ENCODE measurements around the gene TMCO4.
"Not testable (repeated sequence)": the region's sequence is repeated elsewhere in the genome, so short reads cannot be mapped to it uniquely, and the experiment has no call there.

TMCO4 gene

DNA sequence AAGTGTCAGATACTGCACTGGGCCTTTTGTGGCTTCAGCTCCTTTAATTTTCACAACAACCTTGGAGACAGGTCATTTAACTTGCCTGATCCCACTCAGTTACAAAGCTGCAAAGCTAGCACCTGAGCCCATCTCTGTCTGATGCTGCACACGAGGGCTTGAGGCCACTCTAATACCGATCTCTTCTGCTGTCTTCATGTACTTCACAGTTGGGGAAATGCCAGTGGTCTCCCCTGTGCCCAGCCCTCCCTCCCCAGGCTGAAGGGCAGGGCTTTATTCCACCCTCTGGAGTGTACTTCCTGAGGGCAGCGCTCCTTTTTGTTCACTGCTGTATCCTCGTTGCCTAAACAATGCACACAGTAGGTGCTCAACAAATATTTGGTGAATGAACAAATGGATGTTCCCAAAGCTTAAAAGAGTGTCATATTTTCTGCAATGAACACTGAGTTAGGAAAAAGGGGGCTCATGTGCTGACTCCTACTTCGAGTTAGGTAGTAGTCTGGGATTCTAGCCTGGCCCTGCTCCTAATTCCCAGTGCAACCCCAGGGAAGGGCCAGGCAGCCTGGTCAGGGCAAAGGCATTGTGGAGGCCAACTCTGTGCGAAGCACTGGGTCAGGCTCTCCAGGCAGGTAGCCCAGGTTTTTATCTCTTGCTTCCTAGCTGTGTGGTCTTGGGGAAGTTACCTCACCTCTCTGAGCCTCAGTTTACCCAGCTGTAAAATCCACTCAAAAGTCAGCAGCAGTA lies 1.1 kb downstream of the TMCO4 start:
- no peak overlapping the region for H3K27ac ChIP-seq (ENCODE audit: low read length)
- WGBS (ENCODE audit: insufficient coverage, insufficient read length) = no CpG with 5 or more reads among the region's 6 CpGs
- H3K4me3 ChIP-seq (ENCODE audit: low read length) = no peak overlapping the region
- H3K9me3 ChIP-seq (ENCODE audit: control insufficient read depth, insufficient read depth, low read length) = no peaks in the 10 kb centered on the region
- H3K4me1 ChIP-seq (ENCODE audit: control insufficient read depth, insufficient read depth, low read length) = peaks cover 2% of the 10 kb centered on the region; the same call in 1 of the 2 replicates
- DNase-seq (ENCODE audit: low read depth, low spot score) = no peak
- H3K36me3 ChIP-seq (ENCODE audit: control insufficient read depth, insufficient read depth, low read length) = no peaks in the 10 kb centered on the region
- H3K27me3 ChIP-seq (ENCODE audit: control insufficient read depth, insufficient read depth, low read length) = peaks cover 2% of the 10 kb centered on the region; the same call in 1 of the 2 replicates

DNA sequence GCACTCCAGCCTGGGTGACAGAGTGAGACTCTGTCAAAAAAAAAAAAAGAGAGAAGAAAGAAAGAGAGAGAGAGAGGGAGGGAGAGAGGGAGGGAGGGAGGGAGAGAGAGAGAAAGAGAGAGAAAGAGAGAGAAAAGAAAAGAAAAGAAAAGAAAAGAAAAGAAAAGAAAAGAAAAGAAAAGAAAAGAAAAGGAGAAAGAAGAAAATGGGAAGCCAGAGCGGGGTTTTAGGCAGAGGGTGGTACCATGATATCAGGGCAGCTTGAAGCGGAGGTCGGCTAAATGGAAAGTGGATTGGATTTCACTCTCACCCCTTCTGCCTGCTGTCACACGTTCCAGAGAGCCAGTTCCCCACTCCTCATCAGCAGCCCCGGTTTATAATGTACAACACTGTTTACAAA lies 1.9 kb downstream of the TMCO4 start:
- Histone ChIP-seq H3K27me3 (ENCODE audit: control insufficient read depth, insufficient read depth, low read length) (peaks cover 2% of the 10 kb centered on the region; the same call in 1 of the 2 replicates), H3K4me1 (ENCODE audit: control insufficient read depth, insufficient read depth, low read length) (peaks cover 2% of the 10 kb centered on the region; the same call in 1 of the 2 replicates), H3K36me3 (ENCODE audit: control insufficient read depth, insufficient read depth, low read length) (no peaks in the 10 kb centered on the region), H3K4me3 (ENCODE audit: low read length) (no peak overlapping the region), H3K27ac (ENCODE audit: low read length) (no peak overlapping the region), H3K9me3 (ENCODE audit: control insufficient read depth, insufficient read depth, low read length) (no peaks in the 10 kb centered on the region)
- WGBS (ENCODE audit: insufficient coverage, insufficient read length) = no CpG with 5 or more reads among the region's 5 CpGs
- DNase-seq (ENCODE audit: low read depth, low spot score) = no peak

DNA sequence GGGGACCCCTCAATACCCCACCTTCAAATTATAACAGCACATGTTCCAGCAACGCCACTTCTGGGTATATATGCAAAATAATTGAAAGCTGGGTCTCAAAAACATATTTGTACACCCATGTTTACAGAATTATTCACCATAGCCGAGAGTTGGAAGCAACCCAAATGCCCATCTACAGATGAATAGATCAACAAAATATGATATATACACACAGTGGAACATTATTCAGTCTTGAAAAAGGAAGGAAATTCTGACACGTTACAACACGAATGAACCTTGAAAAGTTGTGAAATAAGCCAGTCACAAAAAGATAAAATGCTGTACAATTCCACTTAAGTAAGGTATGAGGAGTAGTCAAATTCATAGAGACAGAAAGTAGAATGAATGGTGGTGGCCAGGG lies 5.1 kb downstream of the TMCO4 start:
- Histone ChIP-seq H3K9me3 (ENCODE audit: control insufficient read depth, insufficient read depth, low read length) (no peaks in the 10 kb centered on the region), H3K4me3 (ENCODE audit: low read length) (no peak overlapping the region), H3K4me1 (ENCODE audit: control insufficient read depth, insufficient read depth, low read length) (peaks cover 2% of the 10 kb centered on the region; the same call in 1 of the 2 replicates), H3K27me3 (ENCODE audit: control insufficient read depth, insufficient read depth, low read length) (no peaks in the 10 kb centered on the region; the same call in 1 of the 2 replicates), H3K27ac (ENCODE audit: low read length) (no peak overlapping the region), H3K36me3 (ENCODE audit: control insufficient read depth, insufficient read depth, low read length) (no peaks in the 10 kb centered on the region)
- no CpG with 5 or more reads among the region's 4 CpGs for WGBS (ENCODE audit: insufficient coverage, insufficient read length)
- no peak for DNase-seq (ENCODE audit: low read depth, low spot score)

DNA sequence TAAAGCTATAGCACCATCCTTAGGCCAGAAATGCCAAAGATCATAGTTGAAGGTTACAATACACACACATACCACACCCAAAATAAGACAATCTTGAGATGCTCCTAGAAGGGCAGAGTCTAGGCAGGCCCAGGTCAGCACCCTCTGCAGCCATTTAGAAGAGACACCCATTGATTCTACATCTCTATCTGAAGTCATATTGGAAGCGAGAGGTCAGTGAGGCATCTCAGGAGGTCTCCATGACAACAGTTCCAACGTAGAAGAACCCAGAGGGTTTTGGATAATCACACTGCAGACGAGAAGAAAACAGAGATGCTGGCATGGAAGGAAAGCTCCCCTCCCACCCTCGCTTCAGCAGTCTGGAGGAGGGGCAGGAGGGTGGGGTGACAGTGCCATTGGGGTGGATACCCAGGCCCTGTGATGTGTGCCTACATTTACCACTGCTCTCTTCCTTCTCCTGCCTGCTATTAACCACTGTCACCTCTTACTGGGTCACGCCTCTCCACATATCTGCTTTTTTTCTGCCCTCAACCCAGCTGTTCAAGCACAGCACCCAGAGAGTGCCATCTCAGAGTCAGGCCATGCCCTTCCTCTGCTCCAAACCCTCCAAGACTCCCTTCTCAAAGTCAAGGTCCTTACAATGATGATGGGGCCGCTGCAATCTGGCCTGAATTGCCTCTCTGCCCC lies 6.2 kb downstream of the TMCO4 start:
- whole genome bisulfite sequencing (ENCODE audit: insufficient coverage, insufficient read length) = no CpG with 5 or more reads among the region's 6 CpGs
- H3K36me3 ChIP-seq (ENCODE audit: control insufficient read depth, insufficient read depth, low read length) = no peaks in the 10 kb centered on the region
- H3K4me1 ChIP-seq (ENCODE audit: control insufficient read depth, insufficient read depth, low read length) = no peaks in the 10 kb centered on the region
- DNase-seq (ENCODE audit: low read depth, low spot score) = no peak
- H3K27ac ChIP-seq (ENCODE audit: low read length) = no peak overlapping the region
- no peaks in the 10 kb centered on the region for H3K9me3 ChIP-seq (ENCODE audit: control insufficient read depth, insufficient read depth, low read length)
- no peak overlapping the region for H3K4me3 ChIP-seq (ENCODE audit: low read length)
- no peaks in the 10 kb centered on the region for H3K27me3 ChIP-seq (ENCODE audit: control insufficient read depth, insufficient read depth, low read length)

DNA sequence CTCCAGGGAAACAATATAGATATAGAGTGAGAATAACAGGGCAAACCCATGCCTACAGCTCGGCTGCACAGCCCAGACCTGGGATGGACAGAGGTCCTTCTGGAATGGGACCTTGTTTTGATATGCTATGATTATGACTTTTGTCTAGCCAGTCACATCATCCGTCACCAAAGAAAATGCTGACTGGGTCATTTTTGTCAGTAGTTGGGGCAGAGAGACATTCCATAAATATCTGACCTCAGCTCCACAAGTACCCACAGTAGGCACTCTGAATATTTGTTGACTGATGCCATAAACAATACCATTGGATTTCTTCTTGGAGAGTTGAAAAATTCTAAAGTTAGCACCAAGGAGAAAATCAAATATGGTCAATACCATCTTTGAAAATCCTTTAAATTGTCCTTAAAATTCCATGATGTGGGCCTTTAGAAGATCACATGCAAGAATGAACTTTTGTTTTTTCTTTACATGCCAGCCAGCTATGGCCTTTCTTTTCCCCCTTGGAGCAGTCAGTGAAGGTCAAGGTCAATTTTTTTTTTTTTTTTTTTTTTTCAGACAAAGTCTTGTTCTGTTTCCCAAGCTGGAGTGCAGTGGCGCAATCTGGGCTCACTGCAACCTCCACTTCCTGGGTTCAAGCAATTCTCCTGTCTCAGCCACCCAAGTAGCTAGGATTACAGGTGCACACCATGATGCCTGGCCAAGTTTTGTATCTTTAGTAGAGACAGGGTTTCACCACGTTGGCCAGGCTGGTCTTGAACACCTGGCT lies 7.3 kb downstream of the TMCO4 start:
- peaks cover under 1% of the 10 kb centered on the region; the same call in 1 of the 2 replicates for H3K4me1 ChIP-seq (ENCODE audit: control insufficient read depth, insufficient read depth, low read length)
- H3K27ac ChIP-seq (ENCODE audit: low read length) = no peak overlapping the region
- H3K36me3 ChIP-seq (ENCODE audit: control insufficient read depth, insufficient read depth, low read length) = no peaks in the 10 kb centered on the region
- no peaks in the 10 kb centered on the region for H3K27me3 ChIP-seq (ENCODE audit: control insufficient read depth, insufficient read depth, low read length)
- H3K4me3 ChIP-seq (ENCODE audit: low read length) = no peak overlapping the region
- DNase-seq (ENCODE audit: low read depth, low spot score) = no peak
- no CpG with 5 or more reads among the region's 4 CpGs for WGBS (ENCODE audit: insufficient coverage, insufficient read length)
- no peaks in the 10 kb centered on the region for H3K9me3 ChIP-seq (ENCODE audit: control insufficient read depth, insufficient read depth, low read length)

DNA sequence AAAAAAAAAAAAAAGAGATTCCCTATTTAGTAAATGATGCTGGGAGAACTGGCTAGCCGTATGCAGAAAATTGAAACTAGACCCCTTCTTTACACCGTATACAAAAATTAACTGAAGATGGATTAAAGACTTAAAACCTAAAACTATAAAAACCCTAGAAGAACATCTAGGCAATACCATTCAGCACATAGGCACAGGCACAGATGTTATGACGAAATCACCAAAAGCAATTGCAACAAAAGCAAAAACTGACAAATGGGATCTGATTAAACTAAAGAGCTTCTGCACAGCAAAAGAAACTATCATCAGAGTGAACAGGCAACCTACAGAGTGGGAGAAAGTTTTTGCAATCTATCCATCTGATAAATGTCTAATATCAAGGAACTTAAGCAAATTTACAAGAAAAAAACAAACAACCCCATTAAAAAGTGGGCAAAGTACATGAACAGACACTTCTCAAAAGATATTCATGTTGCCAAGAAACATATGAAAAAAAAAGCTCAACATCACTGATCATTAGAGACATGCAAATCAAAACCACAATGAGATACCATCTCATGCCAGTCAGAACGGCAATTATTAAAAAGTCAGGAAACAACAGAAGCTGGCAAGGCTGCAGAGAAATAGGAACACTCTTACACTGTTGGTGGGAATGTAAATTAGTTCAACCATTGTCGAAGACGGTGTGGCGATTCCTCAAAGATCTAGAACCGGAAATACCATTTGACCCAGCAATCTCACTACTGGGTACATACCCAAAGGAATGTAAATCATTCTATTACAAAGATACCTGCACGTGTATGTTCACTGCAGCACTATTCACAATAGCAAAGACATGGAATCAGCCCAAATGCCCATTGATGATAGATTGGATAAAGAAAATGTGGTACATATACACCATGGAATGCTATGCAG lies 9.4 kb downstream of the TMCO4 start:
- WGBS (ENCODE audit: insufficient coverage, insufficient read length) = no CpG with 5 or more reads among the region's 9 CpGs
- H3K27me3 ChIP-seq (ENCODE audit: control insufficient read depth, insufficient read depth, low read length) = not testable (repeated sequence)

DNA sequence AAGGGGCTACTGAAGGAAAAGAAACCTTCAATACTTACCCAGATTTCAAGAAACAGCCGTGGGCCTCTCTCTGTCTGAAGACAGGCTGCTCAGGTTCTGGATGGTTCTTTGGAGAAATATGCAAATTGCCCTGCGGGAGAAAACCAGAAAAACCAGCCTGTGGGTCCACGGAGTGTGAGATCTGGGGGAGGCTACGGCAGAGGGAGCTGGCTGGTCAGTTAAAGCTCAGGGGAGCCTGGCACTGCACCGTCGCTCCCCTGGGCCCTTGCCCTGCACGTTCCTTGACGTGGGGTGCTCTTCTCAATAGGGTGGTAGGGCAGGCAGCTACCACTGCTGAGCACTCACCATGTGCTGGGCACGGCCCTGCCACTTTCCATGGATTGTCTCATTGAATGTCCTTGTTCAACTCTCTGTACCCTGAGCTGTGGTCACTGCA lies 12.7 kb downstream of the TMCO4 start:
- Histone ChIP-seq H3K36me3 (ENCODE audit: control insufficient read depth, insufficient read depth, low read length) (no peaks in the 10 kb centered on the region), H3K4me1 (ENCODE audit: control insufficient read depth, insufficient read depth, low read length) (peaks cover 6% of the 10 kb centered on the region)

More for the DNA sequence above, 9.4 kb downstream of the TMCO4 start:
- not testable (repeated sequence) for H3K36me3 ChIP-seq (ENCODE audit: control insufficient read depth, insufficient read depth, low read length); H3K4me1 ChIP-seq (ENCODE audit: control insufficient read depth, insufficient read depth, low read length); H3K9me3 ChIP-seq (ENCODE audit: control insufficient read depth, insufficient read depth, low read length); H3K27ac ChIP-seq (ENCODE audit: low read length); DNase-seq (ENCODE audit: low read depth, low spot score); H3K4me3 ChIP-seq (ENCODE audit: low read length)

DNA sequence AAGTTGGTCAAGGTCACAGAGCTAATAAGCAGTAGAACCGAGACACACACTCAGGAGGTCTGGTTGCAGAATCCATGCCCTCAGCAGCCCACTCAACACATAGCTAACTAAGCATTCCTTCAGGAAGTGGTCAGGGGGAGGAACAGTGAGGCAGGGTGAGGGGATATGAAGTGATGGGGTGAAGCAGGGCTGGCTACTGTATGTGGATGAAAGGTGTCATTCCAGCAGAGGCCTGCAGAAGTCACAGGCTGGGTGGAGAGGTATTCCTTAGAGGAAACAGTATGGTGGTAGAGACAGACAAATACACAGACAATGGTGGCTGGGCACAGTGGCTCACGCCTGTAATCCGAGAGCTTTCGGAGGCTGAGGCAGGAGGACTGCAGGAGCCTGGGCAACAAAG lies 14.1 kb downstream of the TMCO4 start:
- Histone ChIP-seq H3K4me3 (ENCODE audit: low read length) (no peak overlapping the region), H3K36me3 (ENCODE audit: control insufficient read depth, insufficient read depth, low read length) (no peaks in the 10 kb centered on the region), H3K9me3 (ENCODE audit: control insufficient read depth, insufficient read depth, low read length) (no peaks in the 10 kb centered on the region), H3K27ac (ENCODE audit: low read length) (no peak overlapping the region), H3K4me1 (ENCODE audit: control insufficient read depth, insufficient read depth, low read length) (peaks cover 6% of the 10 kb centered on the region), H3K27me3 (ENCODE audit: control insufficient read depth, insufficient read depth, low read length) (peaks cover 5% of the 10 kb centered on the region; the same call in 1 of the 2 replicates)
- no CpG with 5 or more reads among the region's 4 CpGs for WGBS (ENCODE audit: insufficient coverage, insufficient read length)
- DNase-seq (ENCODE audit: low read depth, low spot score) = no peak

More for the DNA sequence above, 12.7 kb downstream of the TMCO4 start:
- H3K9me3 ChIP-seq (ENCODE audit: control insufficient read depth, insufficient read depth, low read length) = no peaks in the 10 kb centered on the region
- WGBS (ENCODE audit: insufficient coverage, insufficient read length) = no CpG with 5 or more reads among the region's 9 CpGs
- peaks cover 3% of the 10 kb centered on the region; the same call in 1 of the 2 replicates for H3K27me3 ChIP-seq (ENCODE audit: control insufficient read depth, insufficient read depth, low read length)
- H3K27ac ChIP-seq (ENCODE audit: low read length) = no peak overlapping the region
- no peak overlapping the region for H3K4me3 ChIP-seq (ENCODE audit: low read length)
- DNase-seq (ENCODE audit: low read depth, low spot score) = peak; percentile 77

DNA sequence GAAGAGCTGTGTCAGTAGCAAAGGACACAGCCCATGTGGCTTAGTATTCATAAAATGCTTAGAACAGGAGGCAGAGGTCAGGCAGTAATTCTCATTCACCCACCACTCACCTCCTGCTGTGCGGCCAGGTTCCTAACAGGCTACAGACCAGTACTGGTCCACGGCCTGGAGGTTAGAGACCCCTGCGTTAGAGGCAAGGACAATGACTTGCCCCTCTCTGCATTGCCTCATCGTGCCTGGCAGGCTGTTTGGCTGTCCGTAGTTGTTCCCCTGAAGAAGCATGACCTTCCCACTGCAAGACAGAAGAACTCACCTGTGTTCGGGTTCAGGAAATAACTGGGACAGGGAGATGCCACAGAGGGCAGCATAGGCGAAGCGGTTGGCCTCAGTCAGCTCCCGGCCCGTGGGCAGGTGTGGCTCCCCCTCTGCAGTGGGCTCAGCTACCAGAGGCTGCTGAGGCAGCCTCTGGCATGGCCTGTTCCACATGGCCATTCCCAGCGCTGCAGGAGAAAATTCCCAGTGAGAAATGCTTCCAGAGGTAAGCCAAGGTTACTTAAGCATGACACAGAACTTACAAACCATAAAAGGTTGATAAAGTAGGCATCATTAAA lies 19.3 kb downstream of the TMCO4 start:
- WGBS (ENCODE audit: insufficient coverage, insufficient read length) = no CpG with 5 or more reads among the region's 11 CpGs
- DNase-seq (ENCODE audit: low read depth, low spot score) = no peak
- Histone ChIP-seq H3K4me3 (ENCODE audit: low read length) (no peak overlapping the region), H3K27me3 (ENCODE audit: control insufficient read depth, insufficient read depth, low read length) (peaks cover 14% of the 10 kb centered on the region), H3K27ac (ENCODE audit: low read length) (no peak overlapping the region), H3K9me3 (ENCODE audit: control insufficient read depth, insufficient read depth, low read length) (no peaks in the 10 kb centered on the region), H3K4me1 (ENCODE audit: control insufficient read depth, insufficient read depth, low read length) (no peaks in the 10 kb centered on the region), H3K36me3 (ENCODE audit: control insufficient read depth, insufficient read depth, low read length) (no peaks in the 10 kb centered on the region)
